Epithelial cell of esophagus (primary cell): ENCODE results near the gene ATP10A.

Source experiments
- DNase-seq: peaks from one replicate; pipeline ENCODE4 v3.0.0; 2010; ENCODE audit warnings: low read depth
- H3K4me3 ChIP-seq: 2 replicates; pipeline ENCODE4 v1.5.1; 2011; ENCODE audit warnings: mild to moderate bottlenecking, low read length, control low read depth
- CTCF ChIP-seq: IDR thresholded peaks from 2 replicates; pipeline ENCODE4 v1.5.1; 2011; ENCODE audit warnings: low read depth, mild to moderate bottlenecking, low read length, control low read depth, inconsistent platforms; ENCODE audit not compliant: insufficient read depth; ENCODE audit errors: missing control alignments

ATP10A gene

GRCh38 chr15:25784876-25785640 is 78.1 kb downstream of the ATP10A start:
- no peak for TF ChIP-seq CTCF
- H3K4me3 ChIP-seq: no peak overlapping the region
- no peak for DNase-seq

GRCh38 chr15:25783607-25784540 is 79.3 kb downstream of the ATP10A start:
- H3K4me3 ChIP-seq: no peak overlapping the region
- TF ChIP-seq CTCF: peak; percentile 7
- no peak for DNase-seq

GRCh38 chr15:25783134-25783533 is 80.0 kb downstream of the ATP10A start:
- H3K4me3 ChIP-seq: no peak overlapping the region
- DNase-seq: no peak
- no peak for TF ChIP-seq CTCF

- DNase-seq: no peak
- H3K4me3 ChIP-seq: no peak overlapping the region
- TF ChIP-seq CTCF: no peak
Measured at GRCh38 chr15:25780479-25781255, 82.5 kb downstream of the ATP10A start.

GRCh38 chr15:25778161-25778560 is 85.0 kb downstream of the ATP10A start:
- no peak for TF ChIP-seq CTCF
- DNase-seq: no peak
- no peak overlapping the region for H3K4me3 ChIP-seq

- no peak for DNase-seq
Measured at GRCh38 chr15:25777037-25777436, 86.1 kb downstream of the ATP10A start.

More at GRCh38 chr15:25777037-25777436, 86.1 kb downstream of the ATP10A start:
- TF ChIP-seq CTCF: no peak
- H3K4me3 ChIP-seq: no peak overlapping the region
